ENCODE data around the gene ACSS1. TPM values are rescaled to one million over a fixed set of nuclear protein-coding genes. Genes with fewer than 3 reads are reported as not detected.

ACSS1 gene
- total and polyA plus RNA-seq, 4 donors = 15.8 to 38.9 (median 26.9) TPM

- ATAC-seq (ENCODE audit: insufficient read depth, low FRiP score) (no peak), DNase-seq (peak in 1 of 3 donors; percentile 31)
- H3K27me3 ChIP-seq (ENCODE audit: control insufficient read depth in 3 of 3, insufficient read depth in 3 of 3, low read length in 2 of 3) = no peaks in the 10 kb centered on the region
- TF ChIP-seq, protein P1, sequence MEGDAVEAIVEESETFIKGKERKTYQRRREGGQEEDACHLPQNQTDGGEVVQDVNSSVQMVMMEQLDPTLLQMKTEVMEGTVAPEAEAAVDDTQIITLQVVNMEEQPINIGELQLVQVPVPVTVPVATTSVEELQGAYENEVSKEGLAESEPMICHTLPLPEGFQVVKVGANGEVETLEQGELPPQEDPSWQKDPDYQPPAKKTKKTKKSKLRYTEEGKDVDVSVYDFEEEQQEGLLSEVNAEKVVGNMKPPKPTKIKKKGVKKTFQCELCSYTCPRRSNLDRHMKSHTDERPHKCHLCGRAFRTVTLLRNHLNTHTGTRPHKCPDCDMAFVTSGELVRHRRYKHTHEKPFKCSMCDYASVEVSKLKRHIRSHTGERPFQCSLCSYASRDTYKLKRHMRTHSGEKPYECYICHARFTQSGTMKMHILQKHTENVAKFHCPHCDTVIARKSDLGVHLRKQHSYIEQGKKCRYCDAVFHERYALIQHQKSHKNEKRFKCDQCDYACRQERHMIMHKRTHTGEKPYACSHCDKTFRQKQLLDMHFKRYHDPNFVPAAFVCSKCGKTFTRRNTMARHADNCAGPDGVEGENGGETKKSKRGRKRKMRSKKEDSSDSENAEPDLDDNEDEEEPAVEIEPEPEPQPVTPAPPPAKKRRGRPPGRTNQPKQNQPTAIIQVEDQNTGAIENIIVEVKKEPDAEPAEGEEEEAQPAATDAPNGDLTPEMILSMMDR (IDR thresholded peaks at IDR 0.05; ENCODE audit: control extremely low read depth, extremely low read depth) = no peak
- WGBS, 2 donors = 18 to 31% methylated on average over 7 of the region's 7 CpGs
- H3K4me3 ChIP-seq = no peak overlapping the region
- peak overlapping the region in 1 of 2 donors; percentile 3 for H3K9ac ChIP-seq (ENCODE audit: insufficient read depth in 1 of 2, low read length in 2 of 2)
- peaks cover 0 to 3% (median 0%) of the 10 kb centered on the region in 4 donors for H3K36me3 ChIP-seq (ENCODE audit: control insufficient read depth in 4 of 4, insufficient read depth in 4 of 4, low read length in 4 of 4)
- peaks cover 31 to 58% (median 36%) of the 10 kb centered on the region in 5 donors for H3K4me1 ChIP-seq (ENCODE audit: control insufficient read depth in 5 of 5, insufficient read depth in 5 of 5, low read length in 5 of 5)
- no peaks in the 10 kb centered on the region for H3K9me3 ChIP-seq (ENCODE audit: control insufficient read depth in 4 of 4, insufficient read depth in 3 of 4, low read length in 3 of 4)
- H3K27ac ChIP-seq (ENCODE audit: low read depth in 1 of 2, low read length in 1 of 2) = peak overlapping the region; percentile 26 to 47
Observed at GRCh38 chr20:25036331-25036936, 21.5 kb downstream of the ACSS1 start.

DNA sequence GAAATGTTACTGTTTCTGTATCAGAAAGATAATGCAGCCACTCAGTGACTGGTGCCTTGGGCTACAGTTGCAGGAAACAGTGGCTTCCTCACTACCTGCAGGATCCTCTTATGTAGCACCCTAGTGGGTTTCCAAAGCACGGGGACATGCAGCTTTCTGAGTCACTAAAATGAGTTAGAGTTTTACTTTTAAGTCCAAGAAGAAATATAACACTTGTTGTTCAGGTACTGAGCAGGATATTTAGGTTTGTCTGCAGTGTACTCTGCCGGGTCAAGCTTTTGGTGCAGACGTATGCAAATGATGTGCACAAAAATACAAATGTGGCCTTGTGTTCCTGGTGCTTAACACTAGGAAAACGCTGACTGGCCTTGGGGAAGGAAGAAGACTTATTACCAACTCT is 22.0 kb downstream of the ACSS1 start:
- no peak overlapping the region for H3K9ac ChIP-seq (ENCODE audit: insufficient read depth in 1 of 2, low read length in 2 of 2)
- TF ChIP-seq, protein P1 (IDR thresholded peaks at IDR 0.05; ENCODE audit: control extremely low read depth, extremely low read depth) = no peak
- peaks cover 31 to 58% (median 36%) of the 10 kb centered on the region in 5 donors for H3K4me1 ChIP-seq (ENCODE audit: control insufficient read depth in 5 of 5, insufficient read depth in 5 of 5, low read length in 5 of 5)

DNA sequence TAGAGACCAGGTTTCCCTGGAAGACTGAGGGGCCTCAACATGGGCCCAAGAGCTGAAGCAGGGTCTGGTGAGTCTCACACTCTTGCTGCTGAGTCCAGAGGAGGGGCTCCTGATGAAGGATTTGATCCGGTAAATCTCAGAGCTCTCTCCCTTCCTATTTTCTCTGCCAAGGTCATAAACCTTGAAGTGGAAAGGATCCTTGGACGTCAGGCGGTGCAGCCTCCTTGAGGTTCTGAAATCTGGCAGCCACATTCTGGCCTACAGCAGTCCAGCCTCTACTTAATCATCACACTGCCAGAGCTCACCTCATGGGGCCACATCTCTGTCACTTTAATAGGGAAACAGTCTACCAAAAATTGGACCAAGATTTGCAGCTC is 24.0 kb downstream of the ACSS1 start:
- ATAC-seq (ENCODE audit: insufficient read depth, low FRiP score) = no peak
- H3K27me3 ChIP-seq (ENCODE audit: control insufficient read depth in 3 of 3, insufficient read depth in 3 of 3, low read length in 2 of 3) = no peaks in the 10 kb centered on the region
- no peaks in the 10 kb centered on the region for H3K9me3 ChIP-seq (ENCODE audit: control insufficient read depth in 4 of 4, insufficient read depth in 3 of 4, low read length in 3 of 4)
- no peak overlapping the region for H3K4me3 ChIP-seq
- H3K27ac ChIP-seq (ENCODE audit: low read depth in 1 of 2, low read length in 1 of 2) = peak overlapping the region in 1 of 2 donors; percentile 61
- peaks cover 17 to 41% (median 26%) of the 10 kb centered on the region in 5 donors for H3K4me1 ChIP-seq (ENCODE audit: control insufficient read depth in 5 of 5, insufficient read depth in 5 of 5, low read length in 5 of 5)
- TF ChIP-seq, protein P1 (IDR thresholded peaks at IDR 0.05; ENCODE audit: control extremely low read depth, extremely low read depth) = no peak
- DNase-seq = no peak
- WGBS, 2 donors = 54 to 66% methylated on average over 3 of the region's 3 CpGs
- H3K9ac ChIP-seq (ENCODE audit: insufficient read depth in 1 of 2, low read length in 2 of 2) = no peak overlapping the region
- peaks cover 0 to 12% (median 1%) of the 10 kb centered on the region in 4 donors for H3K36me3 ChIP-seq (ENCODE audit: control insufficient read depth in 4 of 4, insufficient read depth in 4 of 4, low read length in 4 of 4)

More for the DNA sequence above, 22.0 kb downstream of the ACSS1 start:
- H3K4me3 ChIP-seq = no peak overlapping the region
- no peaks in the 10 kb centered on the region for H3K9me3 ChIP-seq (ENCODE audit: control insufficient read depth in 4 of 4, insufficient read depth in 3 of 4, low read length in 3 of 4)
- DNase-seq (no peak), ATAC-seq (ENCODE audit: insufficient read depth, low FRiP score) (no peak)
- H3K27ac ChIP-seq (ENCODE audit: low read depth in 1 of 2, low read length in 1 of 2) = peak overlapping the region; percentile 26 to 47
- 18 to 31% methylated on average over 4 of the region's 4 CpGs for WGBS, 2 donors
- H3K36me3 ChIP-seq (ENCODE audit: control insufficient read depth in 4 of 4, insufficient read depth in 4 of 4, low read length in 4 of 4) = peaks cover 0 to 3% (median 0%) of the 10 kb centered on the region in 4 donors
- no peaks in the 10 kb centered on the region for H3K27me3 ChIP-seq (ENCODE audit: control insufficient read depth in 3 of 3, insufficient read depth in 3 of 3, low read length in 2 of 3)

Measured in lung (tissue), 12 donors.